Left hindlimb (tissue), 1 donor: Measurements from ENCODE around the gene TSHZ2.
"Not testable (repeated sequence)": the region's sequence is repeated elsewhere in the genome, so short reads cannot be mapped to it uniquely, and the experiment has no call there.

Experiments used
- DNase-seq: peaks from one replicate; pipeline ENCODE4 v3.0.0-alpha.2; 2018

The TSHZ2 gene

GRCh38 chr20:52963131-52963530 is 9.0 kb upstream of the TSHZ2 start:
- no peak for DNase-seq

GRCh38 chr20:52964131-52964530 is 8.0 kb upstream of the TSHZ2 start:
- DNase-seq, result no peak

- DNase-seq, result no peak
These were observed 6.8 kb upstream of the TSHZ2 start for GRCh38 chr20:52965380-52965779.

- no peak for DNase-seq
These were observed 6.3 kb upstream of the TSHZ2 start for GRCh38 chr20:52965819-52966218.

- DNase-seq, result not testable (repeated sequence)
These were observed 5.6 kb upstream of the TSHZ2 start for GRCh38 chr20:52966543-52966942.

GRCh38 chr20:52971498-52972189 is 514 bp upstream of the TSHZ2 start:
- DNase-seq, result no peak

- peak; percentile 67 for DNase-seq
These were observed 1.0 kb downstream of the TSHZ2 start for GRCh38 chr20:52972965-52973819.

- DNase-seq, result no peak
These were observed 2.0 kb downstream of the TSHZ2 start for GRCh38 chr20:52974179-52974594.

- DNase-seq, result no peak
These were observed 3.0 kb downstream of the TSHZ2 start for GRCh38 chr20:52975029-52975732.

- no peak for DNase-seq
These were observed 3.8 kb downstream of the TSHZ2 start for GRCh38 chr20:52975803-52976531.

GRCh38 chr20:52978851-52979250 is 6.7 kb downstream of the TSHZ2 start:
- no peak for DNase-seq

- no peak for DNase-seq
These were observed 8.9 kb downstream of the TSHZ2 start for GRCh38 chr20:52981051-52981450.

GRCh38 chr20:52983726-52984450 is 11.7 kb downstream of the TSHZ2 start:
- no peak for DNase-seq

- DNase-seq, result no peak
These were observed 12.3 kb downstream of the TSHZ2 start for GRCh38 chr20:52984451-52984810.

- DNase-seq, result no peak
These were observed 13.5 kb downstream of the TSHZ2 start for GRCh38 chr20:52985687-52986086.

- DNase-seq, result no peak
These were observed 15.1 kb downstream of the TSHZ2 start for GRCh38 chr20:52987295-52987694.

- DNase-seq, result peak; percentile 51
These were observed 19.7 kb downstream of the TSHZ2 start for GRCh38 chr20:52991830-52992229.

GRCh38 chr20:52992632-52993031 is 20.5 kb downstream of the TSHZ2 start:
- DNase-seq, result no peak

- DNase-seq, result no peak
These were observed 20.9 kb downstream of the TSHZ2 start for GRCh38 chr20:52993076-52993475.

- DNase-seq, result no peak
These were observed 22.2 kb downstream of the TSHZ2 start for GRCh38 chr20:52994184-52994970.

- no peak for DNase-seq
These were observed 24.0 kb downstream of the TSHZ2 start for GRCh38 chr20:52996130-52996529.
